ENCODE measurements around the gene SENP6.
"Not testable (repeated sequence)": the region's sequence is repeated elsewhere in the genome, so short reads cannot be mapped to it uniquely, and the experiment has no call there.

The SENP6 gene, protein sequence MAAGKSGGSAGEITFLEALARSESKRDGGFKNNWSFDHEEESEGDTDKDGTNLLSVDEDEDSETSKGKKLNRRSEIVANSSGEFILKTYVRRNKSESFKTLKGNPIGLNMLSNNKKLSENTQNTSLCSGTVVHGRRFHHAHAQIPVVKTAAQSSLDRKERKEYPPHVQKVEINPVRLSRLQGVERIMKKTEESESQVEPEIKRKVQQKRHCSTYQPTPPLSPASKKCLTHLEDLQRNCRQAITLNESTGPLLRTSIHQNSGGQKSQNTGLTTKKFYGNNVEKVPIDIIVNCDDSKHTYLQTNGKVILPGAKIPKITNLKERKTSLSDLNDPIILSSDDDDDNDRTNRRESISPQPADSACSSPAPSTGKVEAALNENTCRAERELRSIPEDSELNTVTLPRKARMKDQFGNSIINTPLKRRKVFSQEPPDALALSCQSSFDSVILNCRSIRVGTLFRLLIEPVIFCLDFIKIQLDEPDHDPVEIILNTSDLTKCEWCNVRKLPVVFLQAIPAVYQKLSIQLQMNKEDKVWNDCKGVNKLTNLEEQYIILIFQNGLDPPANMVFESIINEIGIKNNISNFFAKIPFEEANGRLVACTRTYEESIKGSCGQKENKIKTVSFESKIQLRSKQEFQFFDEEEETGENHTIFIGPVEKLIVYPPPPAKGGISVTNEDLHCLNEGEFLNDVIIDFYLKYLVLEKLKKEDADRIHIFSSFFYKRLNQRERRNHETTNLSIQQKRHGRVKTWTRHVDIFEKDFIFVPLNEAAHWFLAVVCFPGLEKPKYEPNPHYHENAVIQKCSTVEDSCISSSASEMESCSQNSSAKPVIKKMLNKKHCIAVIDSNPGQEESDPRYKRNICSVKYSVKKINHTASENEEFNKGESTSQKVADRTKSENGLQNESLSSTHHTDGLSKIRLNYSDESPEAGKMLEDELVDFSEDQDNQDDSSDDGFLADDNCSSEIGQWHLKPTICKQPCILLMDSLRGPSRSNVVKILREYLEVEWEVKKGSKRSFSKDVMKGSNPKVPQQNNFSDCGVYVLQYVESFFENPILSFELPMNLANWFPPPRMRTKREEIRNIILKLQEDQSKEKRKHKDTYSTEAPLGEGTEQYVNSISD

DNA sequence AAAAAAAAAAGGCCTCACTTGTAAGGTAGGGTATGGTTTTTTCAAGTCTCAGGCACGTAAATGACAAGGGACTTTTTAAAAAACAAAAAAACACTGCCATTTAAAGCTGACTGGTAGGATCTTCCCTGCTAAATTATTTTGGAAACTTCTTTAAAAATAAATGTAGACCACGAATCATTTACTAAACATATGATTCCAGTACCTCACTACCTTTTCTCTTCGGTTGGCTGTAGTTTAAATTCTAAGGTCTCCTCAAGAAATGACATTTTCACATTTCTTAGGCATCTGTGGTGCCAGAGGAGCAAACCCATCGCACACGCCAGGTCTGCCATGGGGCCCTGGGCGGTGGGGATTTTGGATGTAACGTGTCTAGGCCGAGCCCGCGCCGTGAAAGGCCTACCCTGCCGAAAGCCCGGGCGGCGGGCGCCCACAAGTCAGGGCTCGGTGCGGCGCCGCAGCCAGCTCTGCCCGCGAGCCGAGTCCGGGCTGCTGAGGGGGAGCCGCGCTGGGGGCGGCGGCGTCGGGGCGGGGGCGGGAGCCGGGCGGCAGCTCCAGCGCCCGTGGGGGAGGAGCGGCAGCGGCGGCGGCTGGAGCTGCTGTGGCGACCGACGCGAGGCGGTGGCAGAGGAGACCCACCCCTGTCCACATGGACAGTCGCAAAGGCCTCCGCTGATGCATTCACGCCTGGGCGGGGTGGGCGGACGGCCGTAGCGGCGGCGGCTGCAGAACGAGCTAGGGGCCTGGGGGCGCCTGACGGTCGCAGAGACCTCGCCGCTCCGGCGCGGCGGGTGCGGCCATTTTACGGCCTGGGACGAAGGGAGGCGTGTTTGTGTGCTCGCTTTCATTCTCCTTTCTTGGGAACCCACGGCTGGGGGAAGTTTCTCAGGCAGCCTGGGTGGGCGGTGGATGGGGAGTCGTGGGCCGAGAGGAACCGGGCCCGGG lies at the start of gene SENP6:
Gene SENP6, plus strand, starts transcription at position 577 of the 942 bp plus-strand sequence. CDS start 645 bp downstream, outside the sequence.
- DNase-seq (ENCODE audit: low read depth, low spot score), result peak; percentile 93

DNA sequence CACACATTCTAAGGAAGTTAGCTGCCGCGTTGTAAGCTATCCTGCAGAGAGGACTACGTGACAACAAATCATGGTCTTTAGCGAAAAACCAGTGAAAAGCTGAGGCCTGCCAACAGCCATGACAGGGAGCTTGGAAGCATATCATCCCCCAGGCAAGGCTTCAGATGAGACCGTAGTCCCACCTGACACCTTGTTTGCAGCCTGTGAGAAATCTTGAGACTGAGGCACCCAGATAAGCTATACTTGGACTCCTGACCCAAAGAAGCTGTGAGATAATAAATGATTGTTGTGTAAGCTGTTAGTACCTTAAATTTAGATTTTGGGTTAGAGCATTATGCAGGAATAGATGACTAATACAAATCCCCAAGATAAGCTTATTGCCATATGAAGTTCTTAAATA lies 45.4 kb upstream of the SENP6 start:
- DNase-seq (ENCODE audit: low read depth, low spot score), result peak; percentile 4

DNA sequence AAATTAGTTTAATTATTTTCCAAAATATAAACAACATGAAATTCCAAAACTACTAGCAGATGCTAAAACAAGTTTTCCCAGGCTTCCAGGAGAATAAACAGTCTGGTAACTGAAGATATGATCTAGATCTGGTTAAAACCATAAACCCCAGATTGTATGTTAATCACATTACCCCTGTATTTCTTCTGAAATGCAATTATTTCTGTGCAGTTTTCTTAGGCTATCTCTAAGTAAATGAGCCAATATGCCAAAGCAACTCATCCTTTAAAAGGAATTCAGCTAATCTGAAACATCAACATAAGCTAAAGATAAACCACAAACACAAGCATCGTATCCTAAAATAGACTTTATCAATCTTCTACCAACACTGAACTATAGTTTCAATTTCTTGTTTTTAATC lies 44.6 kb upstream of the SENP6 start:
- DNase-seq (ENCODE audit: low read depth, low spot score), result no peak

DNA sequence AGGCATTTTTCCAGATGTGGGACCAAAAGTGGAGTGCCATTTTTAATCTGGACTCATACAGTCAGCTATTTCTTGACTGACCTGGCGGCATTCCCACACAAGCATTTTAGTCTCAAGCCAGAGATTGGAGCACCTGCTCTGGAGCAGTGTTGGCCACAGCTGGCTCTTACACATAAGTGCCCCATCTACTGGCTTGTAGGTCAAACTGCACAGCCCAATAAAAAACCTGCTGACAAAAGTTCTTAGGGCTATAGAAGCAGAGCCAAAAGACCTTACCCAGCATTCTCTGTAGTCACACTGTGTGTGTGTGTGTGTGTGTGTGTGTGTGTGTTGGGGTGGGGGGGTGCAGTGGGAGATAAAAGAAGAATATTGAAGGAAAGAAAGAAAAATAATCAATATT lies 38.6 kb upstream of the SENP6 start:
- peak; percentile 5 for DNase-seq (ENCODE audit: low read depth, low spot score)

DNA sequence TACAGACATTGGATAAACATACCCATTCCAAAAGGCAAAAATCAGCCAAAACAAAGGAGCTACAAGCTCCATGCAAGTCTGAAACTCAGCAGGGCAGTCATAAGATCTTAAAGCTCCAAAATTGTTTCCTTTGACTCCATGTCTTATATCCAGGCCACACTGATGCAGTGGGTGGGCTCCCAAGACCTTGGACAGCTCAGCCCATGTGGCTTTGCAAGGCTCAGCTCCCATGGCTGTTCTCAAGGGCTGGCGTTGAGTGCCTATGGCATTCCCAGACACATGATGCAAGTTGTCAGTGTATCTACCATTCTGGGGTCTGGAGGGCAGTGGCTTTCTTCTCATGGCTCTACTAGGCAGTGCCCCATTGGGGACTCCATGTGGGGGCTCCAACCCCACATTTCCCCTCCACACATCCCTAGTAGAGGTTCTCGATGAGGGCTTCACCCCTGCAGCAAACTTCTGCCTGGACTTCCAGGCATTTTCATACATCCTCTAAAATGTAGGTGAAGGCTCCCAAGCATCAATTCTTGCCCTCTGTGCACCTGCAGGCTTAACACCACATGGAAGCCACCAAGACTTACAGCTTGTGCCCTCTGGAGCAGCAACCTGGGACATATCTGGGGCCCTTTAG lies 35.4 kb upstream of the SENP6 start:
- no peak for DNase-seq (ENCODE audit: low read depth, low spot score)

DNA sequence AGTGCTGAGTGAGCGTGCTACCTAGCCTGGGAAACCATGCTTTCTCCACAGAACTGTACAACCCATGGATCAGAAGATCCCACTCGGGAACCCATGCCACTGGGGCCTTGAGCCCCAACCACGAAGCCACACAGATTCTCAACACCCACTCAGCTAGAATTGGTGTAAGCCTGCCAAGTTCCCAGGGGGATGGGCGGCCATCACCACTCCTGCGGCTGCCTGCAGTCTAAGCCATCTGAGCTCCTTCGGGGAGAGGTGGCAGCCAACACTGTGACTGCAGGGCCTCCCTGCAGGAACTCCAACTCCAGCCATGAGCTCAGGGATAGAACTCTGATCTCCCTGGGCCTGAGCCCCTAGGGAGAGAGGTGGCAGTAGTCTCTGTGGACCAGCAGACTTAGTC lies 33.6 kb upstream of the SENP6 start:
- DNase-seq (ENCODE audit: low read depth, low spot score), result no peak

DNA sequence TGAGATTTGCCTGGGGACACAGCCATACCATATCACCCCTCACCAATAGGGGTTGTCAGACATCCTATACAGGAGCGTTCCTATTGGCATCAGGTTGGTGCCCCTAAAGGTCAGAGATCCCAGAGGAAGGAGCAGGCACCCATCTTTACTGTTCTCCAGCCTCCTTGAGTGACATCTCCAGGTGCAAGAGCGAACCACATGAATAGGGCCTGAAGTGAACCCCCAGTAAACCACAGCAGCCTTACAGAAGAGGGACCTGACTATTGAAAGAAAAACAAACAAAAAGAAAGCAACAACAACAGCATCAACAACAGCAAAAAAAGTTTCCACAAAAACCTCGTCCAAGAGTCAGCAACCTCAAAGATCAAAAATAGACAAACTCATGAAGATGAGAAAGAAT lies 32.7 kb upstream of the SENP6 start:
- no peak for DNase-seq (ENCODE audit: low read depth, low spot score)

DNA sequence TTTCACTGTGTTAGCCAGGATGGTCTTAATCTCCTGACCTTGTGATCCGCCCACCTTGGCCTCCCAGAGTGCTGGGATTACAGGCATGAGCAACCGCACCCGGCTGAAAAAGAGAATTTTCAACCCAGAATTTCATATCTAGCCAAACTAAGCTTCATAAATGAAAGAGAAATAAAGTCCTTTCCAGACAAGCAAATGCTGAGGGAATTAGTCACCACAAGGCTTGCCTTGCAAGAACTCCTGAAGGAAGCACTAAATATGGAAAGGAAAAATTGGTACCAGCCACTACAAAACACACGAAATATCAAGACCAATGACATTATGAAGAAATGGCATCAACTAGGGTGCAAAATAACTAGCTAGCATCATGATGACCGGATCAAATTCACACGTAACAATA lies 31.0 kb upstream of the SENP6 start:
- DNase-seq (ENCODE audit: low read depth, low spot score), result peak; percentile 14

DNA sequence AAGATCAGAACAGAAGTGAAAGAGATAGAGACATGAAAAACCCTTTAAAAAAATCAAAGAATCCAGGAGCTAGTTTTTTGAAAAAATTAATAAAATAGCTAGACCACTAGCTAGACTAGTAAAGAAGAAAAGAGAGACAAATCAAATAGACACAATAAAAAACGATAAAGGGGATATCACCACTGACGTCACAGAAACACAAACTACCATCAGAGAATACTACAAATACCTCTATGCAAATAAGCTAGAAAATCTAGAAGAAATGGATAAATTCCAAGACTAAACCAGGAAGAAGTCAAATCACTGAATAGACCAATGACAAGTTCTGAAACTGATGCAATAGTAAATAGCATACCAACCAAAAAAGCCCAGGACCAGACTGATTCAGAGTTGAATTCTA lies 29.6 kb upstream of the SENP6 start:
- no peak for DNase-seq (ENCODE audit: low read depth, low spot score)

DNA sequence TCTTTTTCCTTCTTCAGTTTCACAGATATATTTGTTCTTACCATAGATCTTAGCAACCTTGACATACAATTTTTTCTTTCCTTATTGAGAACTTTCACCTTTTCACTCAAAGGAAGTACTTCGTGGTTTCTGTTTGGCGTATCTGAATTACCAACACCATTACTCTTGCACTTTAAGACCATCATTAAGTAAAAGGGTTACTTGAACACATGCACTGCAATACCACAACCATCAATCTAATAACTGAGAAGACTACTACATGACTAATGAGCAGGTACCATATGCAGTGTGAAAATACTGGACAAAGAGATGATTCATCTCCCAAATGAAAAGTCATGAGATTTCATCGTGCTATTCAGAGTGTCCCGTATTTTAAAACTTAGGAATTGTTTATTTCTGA lies 21.7 kb upstream of the SENP6 start:
- peak; percentile 9 for DNase-seq (ENCODE audit: low read depth, low spot score)

DNA sequence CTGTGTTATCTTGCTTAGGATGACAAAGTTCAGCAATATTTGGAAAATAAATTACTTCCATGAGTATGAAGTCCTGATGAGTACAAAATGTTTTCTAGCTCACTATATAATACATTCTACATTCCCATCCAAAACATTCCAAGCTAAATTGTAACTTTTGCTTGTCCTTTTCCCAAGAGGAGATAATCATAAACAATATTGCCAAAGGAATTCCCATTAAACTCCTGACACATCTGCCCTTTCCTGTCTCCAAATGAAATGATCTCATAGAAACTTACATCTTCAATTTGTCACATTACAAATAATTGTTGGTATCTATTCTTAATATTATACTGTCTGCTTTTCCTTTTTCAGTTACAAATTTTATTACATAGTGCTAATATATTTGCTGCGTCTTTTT lies 20.4 kb upstream of the SENP6 start:
- no peak for DNase-seq (ENCODE audit: low read depth, low spot score)

DNA sequence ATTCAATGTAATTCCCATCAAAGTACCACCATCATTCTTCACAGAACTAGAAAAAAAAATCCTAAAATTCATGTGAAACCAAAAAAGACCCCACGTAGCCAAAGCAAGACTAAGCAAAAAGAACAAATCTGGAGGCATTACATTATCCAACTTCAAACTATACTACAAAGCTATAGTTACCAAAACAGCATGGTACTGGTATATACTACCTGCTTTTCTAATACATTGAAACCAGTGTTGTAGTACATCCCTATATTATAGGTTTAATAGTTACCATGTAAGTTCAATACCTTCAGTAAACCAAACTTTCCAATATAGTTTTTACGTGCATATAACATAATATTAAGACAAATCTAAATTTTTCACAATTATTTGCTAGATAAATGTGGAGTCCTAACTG lies 17.1 kb upstream of the SENP6 start:
- DNase-seq (ENCODE audit: low read depth, low spot score), result not testable (repeated sequence)

DNA sequence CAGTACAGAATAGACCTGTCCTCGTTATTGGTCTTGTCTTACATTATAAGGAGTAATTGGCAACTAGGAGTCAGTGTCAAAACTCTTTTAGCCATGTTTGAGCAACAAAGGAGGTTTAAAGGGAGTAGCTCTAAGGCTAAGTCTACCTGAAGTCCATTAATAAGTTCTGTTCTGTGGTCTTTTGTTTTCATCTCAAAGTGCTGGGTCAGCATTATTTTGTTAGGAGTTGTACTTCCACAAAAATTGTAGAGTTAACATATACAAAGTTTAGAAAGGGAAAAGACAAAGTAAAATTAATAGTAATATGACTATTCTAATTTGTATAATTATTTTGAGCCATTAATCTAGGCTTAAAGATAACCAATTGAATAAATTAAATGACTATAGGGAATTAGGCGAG lies 12.7 kb upstream of the SENP6 start:
- no peak for DNase-seq (ENCODE audit: low read depth, low spot score)

DNA sequence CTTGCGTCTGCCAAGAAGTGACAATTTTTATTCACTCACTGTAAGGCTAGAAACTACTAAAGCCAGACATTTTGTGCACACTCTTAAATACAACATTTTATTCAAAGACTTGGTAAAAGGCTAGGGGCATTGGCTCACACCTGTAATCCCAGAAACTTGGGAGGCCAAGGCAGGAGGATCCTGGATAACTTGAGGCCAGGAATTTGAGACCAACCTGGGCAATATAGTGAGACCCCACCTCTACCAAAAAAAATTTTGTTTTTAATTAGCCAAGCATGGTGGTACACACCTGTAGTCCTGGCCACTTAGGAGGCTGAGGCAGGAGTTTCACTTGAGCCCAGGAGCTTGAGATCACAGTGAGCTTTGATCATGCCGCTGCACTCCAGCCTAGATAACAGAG lies 11.3 kb upstream of the SENP6 start:
- DNase-seq (ENCODE audit: low read depth, low spot score), result no peak

DNA sequence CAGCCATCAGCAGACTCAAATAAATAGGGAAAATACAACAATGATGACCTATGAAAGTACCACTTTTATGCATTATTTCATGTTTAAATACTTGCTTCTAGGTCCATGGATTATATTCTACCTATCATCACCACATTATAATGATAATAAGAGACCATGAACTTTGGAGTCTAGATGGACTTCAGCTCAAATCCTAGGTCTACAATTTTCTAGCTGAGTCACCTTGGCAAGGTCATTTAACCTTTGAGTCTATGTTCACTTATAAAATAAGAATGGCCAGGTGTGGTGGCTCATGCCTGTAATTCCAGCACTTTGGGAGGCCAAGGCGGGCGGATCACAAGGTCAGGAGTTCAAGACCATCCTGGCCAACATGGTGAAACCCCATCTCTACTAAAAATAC lies 5.3 kb upstream of the SENP6 start:
- not testable (repeated sequence) for DNase-seq (ENCODE audit: low read depth, low spot score)

DNA sequence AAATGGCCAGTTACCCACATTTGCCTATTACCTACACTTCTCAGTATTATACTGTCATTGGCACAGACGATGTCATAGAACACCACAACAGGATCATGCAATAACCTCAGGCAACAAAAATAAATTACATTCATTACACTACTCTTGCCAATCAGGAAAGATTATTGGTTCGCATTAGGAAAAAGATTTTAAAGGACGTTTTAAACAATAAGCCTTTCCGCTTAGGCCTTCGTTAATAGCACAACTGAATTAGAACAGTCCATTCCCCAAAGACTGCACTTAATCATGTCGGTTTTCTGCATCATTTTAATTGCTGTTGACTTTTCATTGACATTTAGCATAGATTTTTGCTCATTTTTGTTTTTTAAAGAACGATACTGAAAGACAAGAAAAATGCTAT lies 912 bp upstream of the SENP6 start:
- peak; percentile 28 for DNase-seq (ENCODE audit: low read depth, low spot score)

DNA sequence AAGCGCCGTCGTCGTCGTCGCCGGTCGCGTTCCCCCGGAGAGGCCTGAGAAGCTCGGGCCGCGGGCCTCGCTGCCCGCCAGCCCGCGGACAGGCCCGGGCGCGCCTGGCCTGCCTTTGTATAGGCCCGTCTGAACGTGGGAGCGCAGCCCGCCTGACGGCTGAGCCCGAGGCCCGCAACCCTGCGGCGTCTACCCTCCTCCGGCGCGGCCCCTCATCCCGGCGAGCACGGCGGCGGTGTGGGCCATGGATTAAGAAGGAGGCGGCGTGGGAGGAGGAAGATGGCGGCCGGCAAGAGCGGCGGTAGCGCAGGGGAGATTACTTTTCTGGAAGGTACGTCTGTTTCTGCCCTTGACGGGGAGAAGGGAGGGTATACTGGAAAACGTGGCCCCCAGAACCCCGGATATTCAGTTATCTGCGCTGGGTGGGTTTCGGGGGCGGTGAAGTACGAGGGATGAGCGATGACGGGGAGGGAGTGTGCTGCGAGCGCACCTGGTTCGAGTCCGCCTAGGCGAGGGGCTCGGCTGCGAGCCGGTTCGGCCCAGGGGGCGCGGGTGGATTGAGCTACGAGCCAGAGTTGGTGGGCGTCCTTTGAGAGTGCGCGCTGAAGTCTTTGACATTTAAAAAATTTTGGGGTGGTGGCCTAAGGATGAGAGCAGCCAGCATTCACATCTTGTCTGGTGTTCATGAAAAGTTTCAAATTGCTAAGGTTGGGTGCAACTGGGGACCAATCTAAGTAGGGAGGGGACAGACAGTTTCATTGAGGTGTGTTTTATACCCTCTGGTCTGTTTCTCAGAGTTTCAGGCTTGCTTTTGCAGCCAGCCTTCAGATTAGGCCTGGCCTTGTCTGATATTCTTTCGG lies 796 bp downstream of the SENP6 start:
- DNase-seq (ENCODE audit: low read depth, low spot score), result peak; percentile 82

DNA sequence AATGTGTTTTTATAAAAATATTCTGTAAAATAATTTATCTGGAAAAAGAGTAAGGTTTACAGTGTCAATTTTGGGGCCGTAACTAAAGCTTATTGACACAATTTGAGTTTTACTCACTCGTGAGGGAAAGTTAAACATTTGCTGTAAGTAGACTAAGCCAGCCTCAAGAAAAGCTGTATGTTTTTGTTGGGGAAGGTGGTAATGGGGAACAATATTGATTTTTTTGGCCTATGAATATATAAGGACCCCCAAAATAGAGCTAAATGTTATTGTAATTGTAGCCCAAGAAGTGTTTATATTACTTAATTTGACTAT lies 1.4 kb downstream of the SENP6 start:
- DNase-seq (ENCODE audit: low read depth, low spot score), result no peak

DNA sequence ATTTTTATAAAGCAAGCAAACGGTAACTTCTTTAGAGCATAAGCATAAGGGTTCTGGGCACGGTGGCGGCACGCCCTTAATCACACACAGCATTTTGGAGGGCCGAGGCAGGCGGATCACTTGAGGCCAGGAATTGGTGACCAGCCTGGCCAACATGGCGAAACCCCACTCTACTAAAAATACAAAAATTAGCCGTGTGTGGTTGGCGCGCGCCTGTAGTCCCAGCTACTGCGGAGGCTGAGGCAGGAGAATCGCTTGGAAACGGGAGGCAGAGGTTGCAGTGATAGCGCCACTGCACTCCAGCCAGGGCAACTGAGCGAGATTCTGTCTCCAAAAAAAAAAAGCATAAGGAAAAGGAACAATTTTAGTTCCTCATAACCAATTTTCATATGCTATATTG lies 2.6 kb downstream of the SENP6 start:
- DNase-seq (ENCODE audit: low read depth, low spot score), result no peak

DNA sequence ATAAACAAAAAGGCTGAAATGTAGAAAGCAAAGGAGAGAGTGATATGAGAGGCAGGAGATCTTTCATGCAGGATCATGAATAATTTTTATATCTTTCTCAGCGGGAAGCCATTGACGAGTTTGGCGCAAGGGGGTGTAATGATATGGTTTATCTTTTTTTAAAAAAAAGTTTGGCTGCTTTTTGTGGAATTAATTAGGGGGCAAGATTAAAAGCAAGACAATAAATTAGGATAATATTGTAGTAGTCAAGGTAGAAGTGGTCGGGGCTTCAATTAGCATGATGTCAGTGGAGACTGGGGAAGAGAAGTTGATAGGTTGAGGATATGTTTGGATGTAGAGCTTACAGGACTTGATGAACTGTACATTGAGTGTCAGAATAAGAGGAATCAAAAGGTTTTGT lies 4.0 kb downstream of the SENP6 start:
- DNase-seq (ENCODE audit: low read depth, low spot score), result no peak

All from astrocyte of the hippocampus (primary cell).